Ishikawa (cell line): ENCODE data around the gene NEURL1.

Experiments
- CEBPB ChIP-seq: IDR thresholded peaks from 2 replicates; pipeline ENCODE4 v1.6.1; 2012
- EGR1 ChIP-seq: IDR thresholded peaks from 2 replicates; pipeline ENCODE4 v1.6.1; 2012
- RAD21 ChIP-seq: IDR thresholded peaks from 2 replicates; pipeline ENCODE4 v1.6.1; 2012; ENCODE audit warnings: low read depth
- TF ChIP-seq, protein P1 (sequence below): IDR thresholded peaks from 2 replicates; pipeline ENCODE4 v1.6.1; 2012

DNA sequence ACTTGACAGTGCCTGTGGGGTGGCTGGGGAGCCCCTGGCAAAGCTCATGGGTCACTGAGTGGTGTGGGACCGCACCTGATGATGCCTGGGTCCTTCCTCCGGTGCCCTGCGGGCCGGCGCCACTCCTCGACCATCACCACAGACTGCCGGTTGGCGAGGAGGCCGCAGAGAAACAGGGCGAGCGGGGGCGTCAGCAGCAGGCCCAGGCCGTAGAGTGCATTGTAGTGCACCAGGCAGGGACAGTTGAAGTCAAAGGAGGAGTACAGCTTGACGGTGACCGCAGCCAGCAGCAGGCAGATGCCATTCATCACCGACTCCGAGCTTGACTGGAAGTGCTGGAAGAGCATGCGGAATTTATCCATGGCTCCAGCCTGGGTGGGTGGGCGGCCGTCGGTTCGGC lies 14.8 kb upstream of the NEURL1 start:
- no peak for TF ChIP-seq RAD21
- TF ChIP-seq, protein P1, sequence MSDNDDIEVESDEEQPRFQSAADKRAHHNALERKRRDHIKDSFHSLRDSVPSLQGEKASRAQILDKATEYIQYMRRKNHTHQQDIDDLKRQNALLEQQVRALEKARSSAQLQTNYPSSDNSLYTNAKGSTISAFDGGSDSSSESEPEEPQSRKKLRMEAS = no peak
- no peak for TF ChIP-seq EGR1
- no peak for TF ChIP-seq CEBPB
